B cell (primary cell): Measurements from ENCODE around the gene HOMER3.

Experiments
- EZH2 ChIP-seq: IDR thresholded peaks from 2 replicates; pipeline ENCODE4 v1.6.1; 2012; ENCODE audit warnings: borderline replicate concordance, low read depth, mild to moderate bottlenecking, moderate library complexity, low read length; ENCODE audit not compliant: insufficient read depth, poor library complexity, severe bottlenecking
- TF ChIP-seq, protein P1 (sequence below): fragments of 200-600 bp; IDR thresholded peaks from one replicate; pipeline ENCODE4 v1.8.0; 2022; ENCODE audit warnings: antibody characterized with exemption, mild to moderate bottlenecking

DNA sequence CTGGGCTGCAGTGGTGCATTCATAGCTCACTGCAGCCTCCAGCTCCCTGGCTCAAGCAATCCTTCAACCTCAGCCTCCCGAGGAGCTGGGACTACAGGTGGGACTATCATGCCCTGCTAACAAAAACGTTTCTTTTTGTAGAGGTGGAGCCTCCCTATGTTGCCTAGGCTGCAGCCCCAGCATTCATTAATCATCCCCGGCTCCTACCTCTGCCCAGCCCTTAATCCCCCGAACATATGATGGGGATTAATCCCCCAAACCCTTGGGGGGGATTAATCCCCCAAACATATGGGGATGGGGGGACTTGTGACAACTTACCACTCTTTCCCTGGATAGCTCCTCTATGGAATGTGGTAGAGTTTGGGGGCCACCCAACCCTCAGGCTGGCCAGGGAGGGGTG, 46.4 kb upstream of the HOMER3 start:
- TF ChIP-seq EZH2, result no peak
- TF ChIP-seq, protein P1, sequence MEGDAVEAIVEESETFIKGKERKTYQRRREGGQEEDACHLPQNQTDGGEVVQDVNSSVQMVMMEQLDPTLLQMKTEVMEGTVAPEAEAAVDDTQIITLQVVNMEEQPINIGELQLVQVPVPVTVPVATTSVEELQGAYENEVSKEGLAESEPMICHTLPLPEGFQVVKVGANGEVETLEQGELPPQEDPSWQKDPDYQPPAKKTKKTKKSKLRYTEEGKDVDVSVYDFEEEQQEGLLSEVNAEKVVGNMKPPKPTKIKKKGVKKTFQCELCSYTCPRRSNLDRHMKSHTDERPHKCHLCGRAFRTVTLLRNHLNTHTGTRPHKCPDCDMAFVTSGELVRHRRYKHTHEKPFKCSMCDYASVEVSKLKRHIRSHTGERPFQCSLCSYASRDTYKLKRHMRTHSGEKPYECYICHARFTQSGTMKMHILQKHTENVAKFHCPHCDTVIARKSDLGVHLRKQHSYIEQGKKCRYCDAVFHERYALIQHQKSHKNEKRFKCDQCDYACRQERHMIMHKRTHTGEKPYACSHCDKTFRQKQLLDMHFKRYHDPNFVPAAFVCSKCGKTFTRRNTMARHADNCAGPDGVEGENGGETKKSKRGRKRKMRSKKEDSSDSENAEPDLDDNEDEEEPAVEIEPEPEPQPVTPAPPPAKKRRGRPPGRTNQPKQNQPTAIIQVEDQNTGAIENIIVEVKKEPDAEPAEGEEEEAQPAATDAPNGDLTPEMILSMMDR, result no peak
